H9 (cell line): ENCODE data around the gene VOPP1. TPM values are rescaled to one million over a fixed set of nuclear protein-coding genes. Genes with fewer than 3 reads are reported as not detected.
A peak's percentile ranks its signal among the peaks of the same experiment; 100 is the strongest.

Experiments
- DNase-seq: peaks from one replicate; pipeline ENCODE4 v3.0.0-alpha.2; 2017
- H2AFZ ChIP-seq: one replicate; pipeline ENCODE4 v1.6.1; 2013; ENCODE audit warnings: mild to moderate bottlenecking, low read length, control low read depth, moderate library complexity
- H2AK5ac ChIP-seq: 2 replicates; pipeline ENCODE4 v1.6.1; 2013; ENCODE audit warnings: low read length, control low read depth, mixed read lengths; ENCODE audit not compliant: insufficient read length
- H2BK120ac ChIP-seq: one replicate; pipeline ENCODE4 v1.6.1; 2013; ENCODE audit warnings: low read depth, mild to moderate bottlenecking, low read length, control low read depth, inconsistent platforms; ENCODE audit not compliant: poor library complexity, severe bottlenecking
- H2BK12ac ChIP-seq: 2 replicates; pipeline ENCODE4 v1.6.1; 2013; ENCODE audit warnings: low read length, control low read depth, mixed read lengths, low read depth; ENCODE audit not compliant: insufficient read length
- H2BK15ac ChIP-seq: 2 replicates; pipeline ENCODE4 v1.6.1; 2013; ENCODE audit warnings: low read depth, low read length, control low read depth
- H2BK20ac ChIP-seq: one replicate; pipeline ENCODE4 v1.6.1; 2013; ENCODE audit warnings: low read depth, mild to moderate bottlenecking, low read length, control low read depth, inconsistent platforms; ENCODE audit not compliant: poor library complexity, severe bottlenecking
- H2BK5ac ChIP-seq: 2 replicates; pipeline ENCODE4 v1.6.1; 2013; ENCODE audit warnings: low read length, control low read depth, mixed read lengths; ENCODE audit not compliant: insufficient read length
- H3K14ac ChIP-seq: 2 replicates; pipeline ENCODE4 v1.6.1; 2013; ENCODE audit warnings: low read length, control low read depth; ENCODE audit not compliant: insufficient read depth
- H3K18ac ChIP-seq: 2 replicates; pipeline ENCODE4 v1.6.1; 2013; ENCODE audit warnings: low read depth, mild to moderate bottlenecking, mixed read lengths, low read length, control low read depth; ENCODE audit not compliant: insufficient read length
- H3K23ac ChIP-seq: 2 replicates; pipeline ENCODE4 v1.6.1; 2013; ENCODE audit warnings: low read length, control low read depth, mixed read lengths, low read depth; ENCODE audit not compliant: insufficient read length
- H3K23me2 ChIP-seq: 2 replicates; pipeline ENCODE4 v1.6.1; 2013; ENCODE audit warnings: low read depth, mild to moderate bottlenecking, mixed read lengths, low read length, control low read depth; ENCODE audit not compliant: insufficient read length, poor library complexity, severe bottlenecking
- H3K27ac ChIP-seq: 2 replicates; pipeline ENCODE4 v1.5.1; 2013; ENCODE audit warnings: low read length, control low read depth, mixed read lengths, low read depth; ENCODE audit not compliant: insufficient read length
- H3K27me3 ChIP-seq: 2 replicates; pipeline ENCODE4 v1.6.1; 2013; ENCODE audit warnings: low read length, control low read depth, inconsistent platforms; ENCODE audit not compliant: insufficient read depth
- H3K4ac ChIP-seq: 2 replicates; pipeline ENCODE4 v1.6.1; 2013; ENCODE audit warnings: low read depth, mild to moderate bottlenecking, control low read depth, inconsistent platforms, low read length, moderate library complexity
- H3K4me1 ChIP-seq: 2 replicates; pipeline ENCODE4 v1.6.1; 2013; ENCODE audit warnings: low read length, control low read depth, inconsistent platforms; ENCODE audit not compliant: insufficient read depth
- H3K4me2 ChIP-seq: 2 replicates; pipeline ENCODE4 v1.6.1; 2013; ENCODE audit warnings: low read length, control low read depth, mixed read lengths; ENCODE audit not compliant: insufficient read length, insufficient read depth
- H3K56ac ChIP-seq: 2 replicates; pipeline ENCODE4 v1.6.1; 2013; ENCODE audit warnings: low read depth, mild to moderate bottlenecking, mixed read lengths, low read length, control low read depth; ENCODE audit not compliant: insufficient read length
- H3K79me1 ChIP-seq: 2 replicates; pipeline ENCODE4 v1.6.1; 2013; ENCODE audit warnings: low read depth, mild to moderate bottlenecking, moderate library complexity, low read length, control low read depth, inconsistent platforms; ENCODE audit not compliant: insufficient read depth, poor library complexity, severe bottlenecking
- H3K79me2 ChIP-seq: 2 replicates; pipeline ENCODE4 v1.6.1; 2013; ENCODE audit warnings: low read length, control low read depth, inconsistent platforms; ENCODE audit not compliant: insufficient read depth
- H3K9ac ChIP-seq: 2 replicates; pipeline ENCODE4 v1.6.1; 2013; ENCODE audit warnings: low read length, control low read depth, mixed read lengths; ENCODE audit not compliant: insufficient read length; ENCODE audit errors: extremely low read depth
- H3K9me3 ChIP-seq: one replicate; pipeline ENCODE4 v1.6.1; 2013; ENCODE audit warnings: low read depth, low read length, inconsistent platforms; ENCODE audit not compliant: control insufficient read depth
- H3T11ph ChIP-seq: one replicate; pipeline ENCODE4 v1.6.1; 2013; ENCODE audit warnings: mild to moderate bottlenecking, low read length, control low read depth, inconsistent platforms
- H4K20me1 ChIP-seq: one replicate; pipeline ENCODE4 v1.6.1; 2013; ENCODE audit not compliant: control insufficient read depth, insufficient read length, insufficient read depth
- H4K5ac ChIP-seq: 2 replicates; pipeline ENCODE4 v1.6.1; 2013; ENCODE audit warnings: low read depth, mild to moderate bottlenecking, mixed read lengths, low read length, control low read depth; ENCODE audit not compliant: insufficient read length
- H4K8ac ChIP-seq: replicated peaks from 2 replicates; pipeline ENCODE4 v1.6.1; 2013; ENCODE audit warnings: low read length, control low read depth, mixed read lengths, low read depth; ENCODE audit not compliant: insufficient read length
- H4K91ac ChIP-seq: 2 replicates; pipeline ENCODE4 v1.6.1; 2013; ENCODE audit warnings: low read depth, mild to moderate bottlenecking, moderate library complexity, mixed read lengths, low read length, control low read depth; ENCODE audit not compliant: insufficient read length
- H3K27ac Mint-ChIP-seq, 3 experiments: 2 replicates in 2 of 3; 3 replicates in 1 of 3; pipeline ENCODE4 v1.8.0; 2020 to 2021; ENCODE audit warnings: mixed read lengths in 3 of 3, mild to moderate bottlenecking in 1 of 3, moderate library complexity in 1 of 3
- H3K27me3 Mint-ChIP-seq: 2 replicates; pipeline ENCODE4 v1.8.0; 2021; ENCODE audit warnings: low read depth, mild to moderate bottlenecking, moderate library complexity, mixed read lengths
- H3K36me3 Mint-ChIP-seq, 3 experiments: 2 replicates in 2 of 3; 3 replicates in 1 of 3; pipeline ENCODE4 v1.8.0; 2020 to 2021; ENCODE audit warnings: low read depth in 3 of 3, mixed read lengths in 3 of 3; ENCODE audit not compliant: insufficient read depth in 1 of 3
- H3K4me1 Mint-ChIP-seq, 2 experiments: 2 replicates each; pipeline ENCODE4 v1.8.0; 2020; ENCODE audit warnings: mixed read lengths in 2 of 2
- H3K4me3 Mint-ChIP-seq, 2 experiments: 2 replicates in 1 of 2; 3 replicates in 1 of 2; pipeline ENCODE4 v1.8.0; 2020 to 2021; ENCODE audit warnings: mild to moderate bottlenecking in 2 of 2, mixed read lengths in 2 of 2, moderate library complexity in 1 of 2
- H3K9me3 Mint-ChIP-seq, 2 experiments: 2 replicates in 1 of 2; 3 replicates in 1 of 2; pipeline ENCODE4 v1.8.0; 2020; ENCODE audit warnings: mild to moderate bottlenecking in 2 of 2, mixed read lengths in 2 of 2, moderate library complexity in 1 of 2
- CTCF ChIP-seq: fragments of 200-600 bp; sonication (generic); conservative IDR thresholded peaks from 3 replicates; pipeline ENCODE4 v1.8.0; 2021; ENCODE audit warnings: antibody characterized with exemption, mild to moderate bottlenecking
- WGBS: extraction: QIAGEN DNeasy Blood & Tissue Kit; methylation state at CpG from one replicate; pipeline ENCODE4 v1.1.7; 2013; ENCODE audit warnings: missing lambda C conversion rate, low lambda C conversion rate, mixed read lengths; ENCODE audit not compliant: insufficient read length; ENCODE audit errors: extremely low coverage; 5-methylcytosine and 5-hydroxymethylcytosine counted together
- total RNA-seq: library from RNA; stranded (reverse); gene quantifications from 2 replicates; pipeline ENCODE4 v1.2.1, GENCODE V29; 2021

VOPP1 gene
- total RNA-seq, 1 experiment from 2014 or later, result 55.7 TPM

- H3K4ac ChIP-seq, result no peak overlapping the region
- H4K8ac ChIP-seq, result no peak overlapping the region
- no peaks in the 10 kb centered on the region for H3K9me3 Mint-ChIP-seq
- H2BK12ac ChIP-seq, result no peak overlapping the region
- H3K18ac ChIP-seq, result no peak overlapping the region
- H3K23me2 ChIP-seq, result no peaks in the 10 kb centered on the region
- no peak overlapping the region for H3K9ac ChIP-seq
- peaks cover 5% of the 10 kb centered on the region; the same call in 1 of the 2 replicates for H3K79me2 ChIP-seq
- no peaks in the 10 kb centered on the region for H4K20me1 ChIP-seq
- H2BK15ac ChIP-seq, result no peak overlapping the region
- no CpG with 5 or more reads among the region's 9 CpGs for WGBS
- H3K9me3 ChIP-seq, result no peaks in the 10 kb centered on the region
- H3K23ac ChIP-seq, result no peak overlapping the region
- no peak for DNase-seq
- H4K5ac ChIP-seq, result no peak overlapping the region
- no peak overlapping the region for H4K91ac ChIP-seq
- H2BK120ac ChIP-seq, result no peak overlapping the region
- TF ChIP-seq CTCF, result no peak
- no peaks in the 10 kb centered on the region for H3K79me1 ChIP-seq
- peak overlapping the region in 2 of 3 experiments; percentile 25 to 69; a peak in 3 of 7 replicates for H3K27ac Mint-ChIP-seq
- H2BK5ac ChIP-seq, result no peak overlapping the region
- H3K4me3 Mint-ChIP-seq, result no peak overlapping the region
- H3K56ac ChIP-seq, result no peak overlapping the region
- H3K27ac ChIP-seq, result no peak overlapping the region
- H3K4me1 ChIP-seq, result peaks cover 6% of the 10 kb centered on the region
- H3K27me3 ChIP-seq, result no peaks in the 10 kb centered on the region
- H3K14ac ChIP-seq, result no peak overlapping the region
- H3T11ph ChIP-seq, result no peak overlapping the region
- H3K4me1 Mint-ChIP-seq, result peaks cover 43 to 50% of the 10 kb centered on the region in 2 experiments
- no peak overlapping the region for H3K4me2 ChIP-seq
- no peaks in the 10 kb centered on the region for H3K27me3 Mint-ChIP-seq
- H2AK5ac ChIP-seq, result no peak overlapping the region
- peaks cover 12 to 32% (median 20%) of the 10 kb centered on the region in 3 experiments; a peak in 6 of 7 replicates for H3K36me3 Mint-ChIP-seq
- H2AFZ ChIP-seq, result no peak overlapping the region
- no peak overlapping the region for H2BK20ac ChIP-seq
Measured at GRCh38 chr7:55521512-55521911, 50.8 kb downstream of the VOPP1 start.
